Measurements from ENCODE around the gene RAB3IP. TPM values are rescaled to one million over a fixed set of nuclear protein-coding genes. Genes with fewer than 3 reads are reported as not detected.

The RAB3IP gene
- total RNA-seq, 1 donor from 2014 or later: 111 TPM

- Histone ChIP-seq H3K27ac (no peak overlapping the region), H2AFZ (replicated peaks) (no peak overlapping the region), H3K36me3 (no peaks in the 10 kb centered on the region), H3K9ac (no peak overlapping the region), H3K9me3 (ENCODE audit: low read depth) (no peaks in the 10 kb centered on the region), H3K4me3 (no peak overlapping the region), H3K79me2 (ENCODE audit: low read depth) (peaks cover 68% of the 10 kb centered on the region), H3K4me2 (no peak overlapping the region), H3K27me3 (no peaks in the 10 kb centered on the region), H4K20me1 (ENCODE audit: low read depth) (no peaks in the 10 kb centered on the region), H3F3A (ENCODE audit: low read depth) (no peaks in the 10 kb centered on the region), H3K4me1 (no peaks in the 10 kb centered on the region)
- Mint-ChIP-seq H3K9me3 (peaks cover 10% of the 10 kb centered on the region), H3K4me1 (no peaks in the 10 kb centered on the region), H3K27me3 (ENCODE audit: insufficient read depth, low read depth) (no peaks in the 10 kb centered on the region), H3K4me3 (no peak overlapping the region), H3K27ac (no peak overlapping the region), H3K36me3 (peaks cover 10% of the 10 kb centered on the region)
- TF ChIP-seq EZH2phosphoT487 (IDR thresholded peaks at IDR 0.05) (no peak), CTCF (IDR thresholded peaks at IDR 0.05) (no peak), EZH2 (IDR thresholded peaks at IDR 0.05) (no peak)
- DNase-seq (ENCODE audit: low spot score): no peak
Measured at GRCh38 chr12:69751476-69751875, 12.8 kb downstream of the RAB3IP start.

GRCh38 chr12:69755302-69755701 is 16.6 kb downstream of the RAB3IP start:
- Histone ChIP-seq H3K27me3 (no peaks in the 10 kb centered on the region), H3K36me3 (peaks cover 19% of the 10 kb centered on the region), H3K4me3 (no peak overlapping the region), H3K79me2 (ENCODE audit: low read depth) (peaks cover 43% of the 10 kb centered on the region), H3K4me1 (no peaks in the 10 kb centered on the region), H4K20me1 (ENCODE audit: low read depth) (no peaks in the 10 kb centered on the region), H2AFZ (replicated peaks) (no peak overlapping the region), H3K27ac (no peak overlapping the region), H3K9ac (no peak overlapping the region), H3F3A (ENCODE audit: low read depth) (no peaks in the 10 kb centered on the region), H3K9me3 (ENCODE audit: low read depth) (peaks cover 9% of the 10 kb centered on the region), H3K4me2 (no peak overlapping the region)
- Mint-ChIP-seq H3K4me1 (no peaks in the 10 kb centered on the region), H3K9me3 (peaks cover 15% of the 10 kb centered on the region), H3K36me3 (peaks cover 21% of the 10 kb centered on the region), H3K4me3 (no peak overlapping the region), H3K27me3 (ENCODE audit: insufficient read depth, low read depth) (no peaks in the 10 kb centered on the region), H3K27ac (no peak overlapping the region)
- DNase-seq (ENCODE audit: low spot score): no peak
- TF ChIP-seq CTCF (IDR thresholded peaks at IDR 0.05) (no peak), EZH2 (IDR thresholded peaks at IDR 0.05) (no peak), EZH2phosphoT487 (IDR thresholded peaks at IDR 0.05) (no peak)

DNA sequence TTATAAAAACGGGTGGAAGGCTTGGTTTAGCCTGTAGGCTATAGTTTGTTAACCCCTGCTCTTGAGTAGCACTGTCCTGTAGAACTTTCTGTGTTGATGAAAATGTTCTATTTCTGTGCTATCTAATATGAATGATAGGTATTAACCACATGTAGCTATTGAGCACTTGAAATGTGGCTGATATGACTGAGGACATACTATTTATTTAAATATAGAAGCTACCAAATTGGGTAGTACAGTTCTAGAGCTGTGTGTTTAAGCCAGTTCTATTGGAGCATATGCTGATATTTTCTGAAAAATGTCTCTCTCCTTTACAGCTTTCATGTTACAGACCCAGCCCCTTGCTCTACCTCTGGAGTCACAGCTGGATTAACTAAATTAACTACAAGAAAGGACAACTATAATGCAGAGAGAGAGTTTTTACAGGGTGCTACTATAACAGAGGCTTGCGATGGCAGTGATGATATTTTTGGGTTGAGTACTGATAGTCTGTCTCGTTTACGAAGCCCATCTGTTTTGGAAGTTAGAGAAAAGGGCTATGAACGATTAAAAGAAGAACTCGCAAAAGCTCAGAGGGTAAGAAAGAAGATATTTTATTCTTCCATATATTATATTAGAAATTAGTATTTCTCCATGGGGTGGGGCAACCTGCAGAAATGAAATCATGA is 17.6 kb downstream of the RAB3IP start:
- Histone ChIP-seq H3K79me2 (ENCODE audit: low read depth) (peaks cover 34% of the 10 kb centered on the region), H4K20me1 (ENCODE audit: low read depth) (no peaks in the 10 kb centered on the region), H2AFZ (replicated peaks) (no peak overlapping the region), H3K36me3 (peaks cover 25% of the 10 kb centered on the region), H3K9me3 (ENCODE audit: low read depth) (peaks cover 18% of the 10 kb centered on the region), H3K4me1 (no peaks in the 10 kb centered on the region), H3K27ac (no peak overlapping the region), H3K9ac (no peak overlapping the region), H3K27me3 (no peaks in the 10 kb centered on the region), H3K4me2 (no peak overlapping the region), H3F3A (ENCODE audit: low read depth) (no peaks in the 10 kb centered on the region), H3K4me3 (no peak overlapping the region)
- Mint-ChIP-seq H3K9me3 (peaks cover 19% of the 10 kb centered on the region), H3K4me3 (no peak overlapping the region), H3K27ac (no peak overlapping the region), H3K27me3 (ENCODE audit: insufficient read depth, low read depth) (no peaks in the 10 kb centered on the region), H3K36me3 (peaks cover 29% of the 10 kb centered on the region), H3K4me1 (no peaks in the 10 kb centered on the region)
- no peak for TF ChIP-seq EZH2 (IDR thresholded peaks at IDR 0.05)
- no peak for TF ChIP-seq EZH2phosphoT487 (IDR thresholded peaks at IDR 0.05)
- no peak for TF ChIP-seq CTCF (IDR thresholded peaks at IDR 0.05)
- DNase-seq (ENCODE audit: low spot score): no peak

All from neural progenitor cell (in vitro differentiated cells).